ENCODE data around the gene TBC1D7. TPM values are rescaled to one million over a fixed set of nuclear protein-coding genes. Genes with fewer than 3 reads are reported as not detected.

The TBC1D7 gene
- total RNA-seq, 4 donors from 2014 or later = 8.3 to 15.4 (median 12.2) TPM

GRCh38 chr6:13303668-13304017 is 24.7 kb downstream of the TBC1D7 start:
- 47% methylated on average over 7 of the region's 7 CpGs for WGBS
- Histone ChIP-seq H3K27ac (peak overlapping the region; percentile 67), H3K36me3 (peaks cover 41% of the 10 kb centered on the region), H3K4me1 (peaks cover 24% of the 10 kb centered on the region), H3K27me3 (no peaks in the 10 kb centered on the region), H3K9me3 (no peaks in the 10 kb centered on the region), H3K4me3 (no peak overlapping the region)
- peak; percentile 76 to 83 for DNase-seq (ENCODE audit: low spot score in 2 of 2)
- TF ChIP-seq EP300 (IDR thresholded peaks at IDR 0.05) = no peak
- no peak for TF ChIP-seq POLR2A (IDR thresholded peaks at IDR 0.05)
- TF ChIP-seq POLR2AphosphoS5 (IDR thresholded peaks at IDR 0.05) = no peak
- TF ChIP-seq, protein P1, sequence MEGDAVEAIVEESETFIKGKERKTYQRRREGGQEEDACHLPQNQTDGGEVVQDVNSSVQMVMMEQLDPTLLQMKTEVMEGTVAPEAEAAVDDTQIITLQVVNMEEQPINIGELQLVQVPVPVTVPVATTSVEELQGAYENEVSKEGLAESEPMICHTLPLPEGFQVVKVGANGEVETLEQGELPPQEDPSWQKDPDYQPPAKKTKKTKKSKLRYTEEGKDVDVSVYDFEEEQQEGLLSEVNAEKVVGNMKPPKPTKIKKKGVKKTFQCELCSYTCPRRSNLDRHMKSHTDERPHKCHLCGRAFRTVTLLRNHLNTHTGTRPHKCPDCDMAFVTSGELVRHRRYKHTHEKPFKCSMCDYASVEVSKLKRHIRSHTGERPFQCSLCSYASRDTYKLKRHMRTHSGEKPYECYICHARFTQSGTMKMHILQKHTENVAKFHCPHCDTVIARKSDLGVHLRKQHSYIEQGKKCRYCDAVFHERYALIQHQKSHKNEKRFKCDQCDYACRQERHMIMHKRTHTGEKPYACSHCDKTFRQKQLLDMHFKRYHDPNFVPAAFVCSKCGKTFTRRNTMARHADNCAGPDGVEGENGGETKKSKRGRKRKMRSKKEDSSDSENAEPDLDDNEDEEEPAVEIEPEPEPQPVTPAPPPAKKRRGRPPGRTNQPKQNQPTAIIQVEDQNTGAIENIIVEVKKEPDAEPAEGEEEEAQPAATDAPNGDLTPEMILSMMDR (IDR thresholded peaks at IDR 0.05) = no peak

DNA sequence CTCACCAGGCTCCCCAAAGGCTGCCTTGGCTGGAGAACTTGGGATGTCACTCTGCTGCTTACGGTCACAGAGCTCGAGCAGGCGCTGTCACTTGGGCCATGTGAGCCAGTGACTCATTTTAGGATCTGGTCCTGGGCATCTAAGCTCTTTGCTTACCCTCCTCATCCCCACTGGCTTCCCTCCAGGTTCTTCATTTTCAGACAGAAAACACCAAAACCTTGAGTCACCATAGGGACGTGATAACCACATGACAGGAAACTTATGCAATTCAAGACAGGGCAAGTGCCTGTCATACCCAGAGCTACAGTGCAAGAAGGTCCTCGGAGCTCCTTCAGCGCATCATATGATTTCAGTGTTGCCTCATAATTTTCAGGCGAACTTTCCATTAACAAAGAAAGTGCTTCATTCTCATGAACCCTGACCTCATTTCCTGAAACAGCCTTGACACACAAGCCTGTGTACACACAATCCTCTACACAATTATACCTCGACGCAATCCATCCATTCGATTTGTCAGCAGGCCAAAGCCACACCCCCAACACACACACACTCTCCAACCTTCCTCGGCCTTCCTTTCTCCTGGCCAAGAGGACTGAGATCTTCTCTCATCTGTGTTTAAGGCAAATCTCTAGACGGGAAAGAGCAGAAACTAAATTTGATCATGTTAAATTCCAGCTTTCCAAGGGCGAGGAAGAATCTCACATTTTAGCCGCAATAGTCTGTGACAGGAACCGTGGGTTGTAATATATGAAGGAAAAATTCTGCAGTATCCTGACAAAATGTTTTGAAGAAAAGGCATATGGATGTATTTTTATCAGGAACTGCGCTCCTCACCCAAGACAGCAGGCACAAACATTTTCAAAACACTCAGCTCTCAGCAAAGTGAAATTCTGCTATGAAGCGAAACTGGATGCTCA is 25.3 kb downstream of the TBC1D7 start:
- TF ChIP-seq POLR2AphosphoS5 (IDR thresholded peaks at IDR 0.05) (peak; percentile 76 to 89 (median 77)), EP300 (IDR thresholded peaks at IDR 0.05) (no peak)
- H3K9me3 ChIP-seq = no peaks in the 10 kb centered on the region
- H3K4me1 ChIP-seq = peaks cover 24% of the 10 kb centered on the region
- H3K36me3 ChIP-seq = peaks cover 39% of the 10 kb centered on the region
- H3K27me3 ChIP-seq = no peaks in the 10 kb centered on the region
- DNase-seq (ENCODE audit: low spot score in 2 of 2) = peak; percentile 85 to 88
- WGBS = 60% methylated on average over 17 of the region's 17 CpGs
- no peak overlapping the region for H3K4me3 ChIP-seq
- peak overlapping the region; percentile 67 for H3K27ac ChIP-seq

- Histone ChIP-seq H3K9me3 (no peaks in the 10 kb centered on the region), H3K27me3 (no peaks in the 10 kb centered on the region), H3K27ac (peak overlapping the region; percentile 67), H3K36me3 (peaks cover 37% of the 10 kb centered on the region), H3K4me1 (peaks cover 24% of the 10 kb centered on the region), H3K4me3 (no peak overlapping the region)
- peak in 1 of 2 donors; percentile 61 for DNase-seq (ENCODE audit: low spot score in 2 of 2)
- 61% methylated on average over 7 of the region's 7 CpGs for WGBS
- TF ChIP-seq, protein P1 (IDR thresholded peaks at IDR 0.05) = no peak
- TF ChIP-seq POLR2AphosphoS5 (IDR thresholded peaks at IDR 0.05) (no peak), EP300 (IDR thresholded peaks at IDR 0.05) (no peak), POLR2A (IDR thresholded peaks at IDR 0.05) (no peak)
These were observed 26.0 kb downstream of the TBC1D7 start for GRCh38 chr6:13302291-13302690.

GRCh38 chr6:13300643-13301590 is 27.4 kb downstream of the TBC1D7 start:
- no peak for DNase-seq (ENCODE audit: low spot score in 2 of 2)
- 81% methylated on average over 8 of the region's 9 CpGs for WGBS
- no peak for TF ChIP-seq POLR2AphosphoS5 (IDR thresholded peaks at IDR 0.05)

DNA sequence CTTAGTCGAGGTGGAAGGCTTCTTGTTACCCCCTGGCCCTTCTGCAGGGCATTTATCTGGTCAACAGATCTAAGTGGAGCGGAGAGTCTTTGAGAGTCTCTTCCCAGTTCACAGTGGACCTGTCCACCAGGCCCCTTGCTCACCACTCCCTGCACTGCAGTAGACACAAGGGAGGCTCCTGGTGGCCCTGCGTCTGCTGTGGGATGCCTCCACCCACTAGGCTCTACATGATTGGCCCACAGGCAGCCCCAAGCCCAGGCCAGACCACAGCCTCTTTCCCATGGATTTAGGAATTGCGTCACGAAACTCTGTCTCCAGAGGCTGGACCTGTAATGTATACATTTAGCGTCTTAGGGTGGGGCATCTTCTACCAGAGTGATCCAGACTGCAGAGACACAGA is 28.4 kb downstream of the TBC1D7 start:
- Histone ChIP-seq H3K4me1 (peaks cover 24% of the 10 kb centered on the region), H3K9me3 (no peaks in the 10 kb centered on the region), H3K36me3 (peaks cover 41% of the 10 kb centered on the region), H3K27ac (no peak overlapping the region), H3K27me3 (no peaks in the 10 kb centered on the region), H3K4me3 (no peak overlapping the region)
- no peak for DNase-seq (ENCODE audit: low spot score in 2 of 2)
- TF ChIP-seq POLR2A (IDR thresholded peaks at IDR 0.05) = no peak
- TF ChIP-seq POLR2AphosphoS5 (IDR thresholded peaks at IDR 0.05) = no peak
- TF ChIP-seq, protein P1 (IDR thresholded peaks at IDR 0.05) = no peak
- no peak for TF ChIP-seq EP300 (IDR thresholded peaks at IDR 0.05)
- 76% methylated on average over 6 of the region's 6 CpGs for WGBS

More at GRCh38 chr6:13300643-13301590, 27.4 kb downstream of the TBC1D7 start:
- Histone ChIP-seq H3K36me3 (peaks cover 38% of the 10 kb centered on the region), H3K27me3 (no peaks in the 10 kb centered on the region), H3K9me3 (no peaks in the 10 kb centered on the region), H3K4me1 (peaks cover 24% of the 10 kb centered on the region), H3K27ac (no peak overlapping the region), H3K4me3 (no peak overlapping the region)

Measured in suprapubic skin (tissue), 4 donors.